ENCODE data around the gene TMC5.
"Not testable (repeated sequence)": the region's sequence is repeated elsewhere in the genome, so short reads cannot be mapped to it uniquely, and the experiment has no call there.

The TMC5 gene

DNA sequence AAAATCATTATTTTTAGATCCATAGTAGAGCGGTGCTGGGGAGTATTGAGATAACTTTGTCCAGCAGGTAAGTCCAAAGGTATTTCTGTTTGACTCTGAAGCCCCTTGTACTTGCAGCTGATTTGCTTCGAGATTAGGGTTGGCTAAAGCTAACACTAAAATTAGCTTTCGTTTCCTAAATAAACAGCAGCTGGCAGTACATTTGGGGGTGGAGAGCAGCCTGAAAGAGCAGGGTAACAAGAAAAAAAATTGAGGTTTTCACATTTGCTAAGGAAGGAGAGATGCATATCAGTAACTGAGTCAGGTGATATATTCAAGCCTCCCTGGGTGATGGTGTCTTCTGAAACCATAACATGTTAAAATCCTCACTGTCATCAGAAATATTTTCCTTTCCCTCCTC, 37.4 kb upstream of the TMC5 start:
- no peak overlapping the region for H3K4me3 ChIP-seq (ENCODE audit: control insufficient read depth, low read depth, low read length)
- TF ChIP-seq, protein P1, sequence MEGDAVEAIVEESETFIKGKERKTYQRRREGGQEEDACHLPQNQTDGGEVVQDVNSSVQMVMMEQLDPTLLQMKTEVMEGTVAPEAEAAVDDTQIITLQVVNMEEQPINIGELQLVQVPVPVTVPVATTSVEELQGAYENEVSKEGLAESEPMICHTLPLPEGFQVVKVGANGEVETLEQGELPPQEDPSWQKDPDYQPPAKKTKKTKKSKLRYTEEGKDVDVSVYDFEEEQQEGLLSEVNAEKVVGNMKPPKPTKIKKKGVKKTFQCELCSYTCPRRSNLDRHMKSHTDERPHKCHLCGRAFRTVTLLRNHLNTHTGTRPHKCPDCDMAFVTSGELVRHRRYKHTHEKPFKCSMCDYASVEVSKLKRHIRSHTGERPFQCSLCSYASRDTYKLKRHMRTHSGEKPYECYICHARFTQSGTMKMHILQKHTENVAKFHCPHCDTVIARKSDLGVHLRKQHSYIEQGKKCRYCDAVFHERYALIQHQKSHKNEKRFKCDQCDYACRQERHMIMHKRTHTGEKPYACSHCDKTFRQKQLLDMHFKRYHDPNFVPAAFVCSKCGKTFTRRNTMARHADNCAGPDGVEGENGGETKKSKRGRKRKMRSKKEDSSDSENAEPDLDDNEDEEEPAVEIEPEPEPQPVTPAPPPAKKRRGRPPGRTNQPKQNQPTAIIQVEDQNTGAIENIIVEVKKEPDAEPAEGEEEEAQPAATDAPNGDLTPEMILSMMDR (IDR thresholded peaks at IDR 0.05; ENCODE audit: control insufficient read depth, insufficient read depth, low read depth, low read length, missing control alignments), result no peak
- DNase-seq (ENCODE audit: low read depth), result no peak

DNA sequence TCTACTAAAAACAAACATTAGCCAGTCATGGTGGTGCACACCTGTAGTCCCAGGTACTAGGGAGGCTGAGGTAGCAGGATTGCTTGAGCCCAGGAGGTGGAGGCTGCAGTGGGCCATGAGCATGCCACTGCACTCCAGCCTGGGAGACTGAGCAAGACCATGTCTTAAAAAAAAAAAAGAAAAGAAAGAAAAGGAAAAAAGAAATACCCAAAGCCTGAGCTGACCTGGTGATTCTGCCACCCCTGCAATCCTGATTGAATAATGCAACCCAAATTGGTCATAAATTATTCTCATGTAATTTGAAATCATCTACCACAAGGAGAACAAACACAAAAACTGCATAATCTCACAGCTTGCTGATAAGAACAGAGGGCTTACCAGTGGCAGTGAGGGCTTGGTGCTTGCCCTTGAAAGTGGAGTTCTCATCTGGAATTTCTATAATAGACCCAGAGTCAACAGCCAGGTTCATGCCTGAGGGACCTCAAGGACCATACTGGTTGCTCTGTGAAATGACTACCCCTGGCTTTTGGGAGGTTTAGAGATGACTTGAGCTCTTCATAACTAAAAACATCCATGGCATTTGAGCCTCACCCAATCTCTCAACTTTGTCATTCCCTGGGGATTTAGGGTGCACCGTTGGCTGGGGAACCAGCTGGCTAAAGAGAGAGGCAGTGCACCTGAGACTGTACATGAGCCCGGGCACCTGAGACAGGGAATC, 35.4 kb upstream of the TMC5 start:
- TF ChIP-seq, protein P1 (IDR thresholded peaks at IDR 0.05; ENCODE audit: control insufficient read depth, insufficient read depth, low read depth, low read length, missing control alignments), result no peak
- DNase-seq (ENCODE audit: low read depth), result no peak
- no peak overlapping the region for H3K4me3 ChIP-seq (ENCODE audit: control insufficient read depth, low read depth, low read length)

DNA sequence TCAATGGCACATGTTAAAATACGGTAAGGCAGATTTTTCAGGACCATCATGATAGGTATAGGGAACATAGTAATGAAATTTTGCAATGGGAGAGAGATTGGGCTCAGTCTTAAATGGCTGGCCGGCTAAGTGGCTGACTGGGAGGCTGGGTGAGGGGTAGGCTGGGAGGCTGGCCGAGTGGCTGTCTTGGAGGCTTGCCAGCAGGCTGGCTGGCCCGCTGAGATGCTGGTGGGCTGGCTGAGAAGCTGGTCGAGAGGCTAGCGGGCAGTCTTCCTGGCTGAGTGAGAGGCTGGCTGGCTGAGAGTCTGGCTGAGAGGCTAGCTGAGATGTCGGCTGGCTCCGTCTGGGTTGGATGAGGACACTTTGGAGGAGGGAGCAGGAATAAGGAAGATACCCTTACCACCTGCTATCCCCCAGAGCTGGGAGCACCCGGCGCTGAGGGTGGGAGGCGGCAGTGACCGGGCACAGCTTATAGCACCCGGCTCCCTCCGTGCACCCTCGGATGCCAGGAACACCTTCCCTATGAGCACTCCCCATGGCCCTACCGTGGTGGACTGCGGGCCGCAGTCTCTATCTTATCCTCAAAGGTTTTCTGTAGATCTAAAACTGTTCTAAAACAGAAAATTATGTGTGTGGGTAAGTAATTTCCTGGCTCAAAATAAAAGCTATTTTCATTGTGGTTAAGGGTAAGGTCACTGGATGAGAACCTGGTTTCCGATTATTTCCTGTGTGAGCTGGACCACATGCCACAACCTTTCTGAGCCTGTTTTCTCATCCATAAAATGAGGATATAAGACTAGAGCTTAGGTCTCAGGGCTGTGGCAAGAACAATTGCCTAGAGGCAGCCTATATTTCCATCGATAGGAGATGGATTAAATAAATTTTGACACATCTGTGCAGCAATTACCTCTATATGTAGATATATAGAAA, 34.5 kb upstream of the TMC5 start:
- TF ChIP-seq, protein P1 (IDR thresholded peaks at IDR 0.05; ENCODE audit: control insufficient read depth, insufficient read depth, low read depth, low read length, missing control alignments), result no peak
- no peak overlapping the region for H3K4me3 ChIP-seq (ENCODE audit: control insufficient read depth, low read depth, low read length)
- DNase-seq (ENCODE audit: low read depth), result no peak

DNA sequence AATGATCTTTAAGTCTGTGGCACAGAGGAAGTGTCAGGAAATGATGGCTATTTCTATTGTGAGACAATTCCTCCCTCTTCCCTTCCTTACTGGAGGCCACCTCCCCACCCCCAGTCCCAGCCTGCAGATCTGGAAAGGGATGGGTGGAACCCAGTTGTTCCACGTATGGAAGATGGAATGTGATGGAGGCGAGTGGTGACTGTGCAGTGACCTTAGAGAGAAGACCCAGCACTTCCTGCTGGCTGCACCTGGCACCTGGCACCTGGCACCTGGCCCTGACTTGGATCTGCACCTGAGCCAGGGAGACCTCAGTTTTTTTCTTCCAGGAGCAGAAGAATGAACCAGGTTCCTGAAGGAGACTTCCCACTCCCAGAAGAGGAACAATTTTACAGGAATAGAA, 33.0 kb upstream of the TMC5 start:
- TF ChIP-seq, protein P1 (IDR thresholded peaks at IDR 0.05; ENCODE audit: control insufficient read depth, insufficient read depth, low read depth, low read length, missing control alignments), result no peak
- H3K4me3 ChIP-seq (ENCODE audit: control insufficient read depth, low read depth, low read length), result no peak overlapping the region
- no peak for DNase-seq (ENCODE audit: low read depth)

DNA sequence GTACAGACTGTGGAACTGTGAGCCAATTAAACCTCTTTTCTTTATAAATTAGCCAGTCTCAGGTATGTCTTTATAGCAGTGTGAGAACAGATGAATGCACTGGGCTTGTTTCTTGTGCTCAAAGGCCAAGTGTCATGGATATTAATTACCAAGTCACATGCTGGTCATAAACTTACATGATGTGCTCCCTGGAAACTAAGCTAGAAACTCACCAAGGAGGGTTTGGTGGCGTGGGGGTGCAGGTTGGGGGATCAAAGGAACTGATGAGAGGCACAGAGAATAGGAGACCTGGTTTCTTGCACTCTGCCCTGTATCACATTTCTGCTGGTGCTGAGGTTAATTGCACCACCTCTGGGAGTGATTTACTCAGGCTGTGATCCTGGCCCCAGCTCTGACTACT, 31.2 kb upstream of the TMC5 start:
- TF ChIP-seq, protein P1 (IDR thresholded peaks at IDR 0.05; ENCODE audit: control insufficient read depth, insufficient read depth, low read depth, low read length, missing control alignments), result no peak

DNA sequence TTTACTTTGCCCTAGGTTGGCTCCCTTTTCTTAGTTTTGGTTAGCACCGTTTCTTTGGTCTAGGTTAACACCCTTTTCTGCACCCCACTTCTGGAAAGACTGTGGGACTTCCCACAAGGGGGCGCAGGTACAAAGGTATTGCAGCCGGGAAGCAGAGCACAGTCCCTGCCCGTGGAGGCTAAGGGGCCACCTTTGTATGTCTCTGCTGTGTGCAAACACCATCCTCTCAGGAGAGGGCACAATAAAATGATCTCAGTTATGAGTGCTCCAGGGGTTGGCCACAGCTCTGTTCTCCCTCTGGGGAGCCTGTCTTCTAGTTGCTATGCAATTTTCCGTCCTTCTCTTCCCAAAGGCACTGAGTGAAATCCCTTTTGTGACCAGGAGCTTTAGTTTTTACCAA, 28.4 kb upstream of the TMC5 start:
- TF ChIP-seq, protein P1 (IDR thresholded peaks at IDR 0.05; ENCODE audit: control insufficient read depth, insufficient read depth, low read depth, low read length, missing control alignments), result peak; percentile 65
- DNase-seq (ENCODE audit: low read depth), result no peak
- no peak overlapping the region for H3K4me3 ChIP-seq (ENCODE audit: control insufficient read depth, low read depth, low read length)

More for the DNA sequence above, 31.2 kb upstream of the TMC5 start:
- DNase-seq (ENCODE audit: low read depth), result no peak
- H3K4me3 ChIP-seq (ENCODE audit: control insufficient read depth, low read depth, low read length), result no peak overlapping the region

DNA sequence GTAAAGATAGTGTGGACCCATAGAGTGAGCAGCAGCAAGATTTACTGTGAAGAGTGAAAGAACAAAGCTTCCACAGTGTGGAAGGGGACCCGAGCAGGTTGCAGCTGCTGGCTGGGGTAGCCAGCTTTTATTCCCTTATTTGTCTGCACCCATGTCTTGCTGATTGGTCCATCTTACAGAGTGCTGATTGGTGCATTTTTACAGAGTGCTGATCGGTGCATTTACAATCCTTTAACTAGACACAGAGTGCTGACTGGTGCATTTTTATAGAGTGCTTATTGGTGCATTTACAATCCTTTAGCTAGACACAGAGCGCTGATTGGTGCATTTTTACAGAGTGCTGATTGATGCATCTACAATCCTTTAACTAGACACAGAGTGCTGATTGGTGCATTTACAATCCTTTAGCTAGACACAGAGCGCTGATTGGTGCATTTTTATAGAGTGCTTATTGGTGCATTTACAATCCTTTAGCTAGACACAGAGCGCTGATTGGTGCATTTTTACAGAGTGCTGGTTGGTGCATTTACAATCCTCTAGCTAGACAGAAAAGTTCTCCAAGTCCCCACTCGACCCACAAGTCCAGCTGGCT, 26.4 kb upstream of the TMC5 start:
- not testable (repeated sequence) for DNase-seq (ENCODE audit: low read depth)

More for the DNA sequence above, 26.4 kb upstream of the TMC5 start:
- H3K4me3 ChIP-seq (ENCODE audit: control insufficient read depth, low read depth, low read length), result not testable (repeated sequence)
